Caco-2 (cell line): ENCODE measurements around the gene PRND. TPM values are rescaled to one million over a fixed set of nuclear protein-coding genes. Genes with fewer than 3 reads are reported as not detected.

Source experiments
- BruUV-seq: library from RNA; stranded (reverse); fragments of 400-500 nt; replicated peaks from 2 replicates; lab custom pipeline; 2021; lab: Mats Ljungman, UMichigan
- CTCF ChIA-PET: fragments of 300-600 bp; sonication (Branson Sonifier 250); formaldehyde crosslinking; loops from one replicate; lab custom pipeline; 2022; ENCODE audit warnings: antibody characterized with exemption; lab: Charles Lee
- POLR2A ChIA-PET: fragments of 300-600 bp; sonication (Branson Sonifier 250); formaldehyde crosslinking; loops from one replicate; lab custom pipeline; 2022; ENCODE audit warnings: antibody characterized with exemption; lab: Charles Lee
- DNase-seq, 2 experiments: peaks; one replicate each; pipeline versions ENCODE4 v3.0.0 to v3.0.0-alpha.2; 2020 to 2022
- H3K27me3 ChIP-seq: replicated peaks from 2 replicates; pipeline ENCODE4 v1.6.0; 2011; ENCODE audit warnings: low read length; ENCODE audit not compliant: control insufficient read depth, insufficient read depth
- H3K36me3 ChIP-seq: 2 replicates; pipeline ENCODE4 v1.5.1; 2011; ENCODE audit warnings: low read length; ENCODE audit not compliant: control insufficient read depth, insufficient read depth
- H3K4me1 ChIP-seq: fragments of 250-450 bp; sonication (Bioruptor Pico); 2 replicates; pipeline ENCODE4 v1.5.1; 2020; ENCODE audit warnings: mild to moderate bottlenecking
- H3K4me3 ChIP-seq: 2 replicates; pipeline ENCODE4 v1.5.1; 2011; ENCODE audit warnings: low read depth, mild to moderate bottlenecking, control low read depth, low read length
- H3K9me3 ChIP-seq: fragments of 250-450 bp; sonication (Bioruptor Pico); 2 replicates; pipeline ENCODE4 v1.5.1; 2020; ENCODE audit warnings: mild to moderate bottlenecking, moderate library complexity
- H3K27ac Mint-ChIP-seq: one replicate; pipeline ENCODE4 v1.8.0; 2022; ENCODE audit warnings: mixed read lengths; ENCODE audit not compliant: unreplicated experiment
- H3K27me3 Mint-ChIP-seq: one replicate; pipeline ENCODE4 v1.8.0; 2022; ENCODE audit warnings: mixed read lengths; ENCODE audit not compliant: insufficient read depth, unreplicated experiment
- H3K36me3 Mint-ChIP-seq: one replicate; pipeline ENCODE4 v1.8.0; 2022; ENCODE audit warnings: mild to moderate bottlenecking, mixed read lengths; ENCODE audit not compliant: insufficient read depth, unreplicated experiment
- H3K4me1 Mint-ChIP-seq: one replicate; pipeline ENCODE4 v1.8.0; 2022; ENCODE audit warnings: low read depth, mixed read lengths; ENCODE audit not compliant: unreplicated experiment
- H3K4me3 Mint-ChIP-seq: one replicate; pipeline ENCODE4 v1.8.0; 2022; ENCODE audit warnings: mild to moderate bottlenecking, moderate library complexity, mixed read lengths; ENCODE audit not compliant: unreplicated experiment
- H3K9me3 Mint-ChIP-seq: one replicate; pipeline ENCODE4 v1.8.0; 2022; ENCODE audit warnings: mixed read lengths; ENCODE audit not compliant: unreplicated experiment
- intact Hi-C: fragments of 100-400 bp; cut with micrococcal nuclease; formaldehyde crosslinking; loops from one replicate; pipeline ENCODE4 v1.10.0; 2022; ENCODE audit not compliant: unreplicated experiment
- total RNA-seq: library from RNA; stranded (reverse); gene quantifications from 2 replicates; pipeline ENCODE4 v1.2.3, GENCODE V29; 2022
- TF ChIP-seq, protein P1 (sequence below), 2 experiments: fragments of 200-600 bp in 1 of 2; IDR thresholded peaks; 1 replicate in 1 of 2; 2 replicates in 1 of 2; pipeline versions ENCODE4 v1.5.1 to v1.8.0; 2011 to 2022; ENCODE audit warnings: antibody characterized with exemption in 1 of 2, control low read depth in 1 of 2, inconsistent platforms in 1 of 2, low read depth in 1 of 2, low read length in 1 of 2, mild to moderate bottlenecking in 1 of 2, moderate library complexity in 1 of 2; ENCODE audit not compliant: insufficient read depth in 1 of 2, severe bottlenecking in 1 of 2, unreplicated experiment in 1 of 2

Gene PRND
- total RNA-seq, 1 experiment from 2014 or later, result not detected

DNA sequence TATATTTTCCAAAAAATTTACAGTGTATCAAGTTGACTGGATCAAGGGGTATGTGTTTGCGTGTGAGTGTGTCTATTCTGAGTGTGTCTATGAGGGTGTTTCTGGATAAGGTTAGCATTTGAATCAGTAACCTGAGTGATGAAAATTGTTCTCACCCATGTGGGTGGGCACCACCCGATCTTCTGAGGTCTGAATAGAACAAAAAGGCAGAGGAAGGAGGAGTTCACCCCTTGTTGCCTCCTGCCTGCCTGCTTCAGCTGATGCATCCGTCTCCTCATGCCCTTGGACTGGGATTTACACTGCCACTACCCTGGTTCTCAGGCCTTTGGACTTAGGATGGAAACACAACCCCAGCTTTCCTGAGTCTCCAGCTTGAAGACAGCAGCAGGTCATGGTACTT is 13.7 kb upstream of the PRND start:
- Mint-ChIP-seq H3K36me3 (no peaks in the 10 kb centered on the region), H3K4me1 (no peaks in the 10 kb centered on the region), H3K27me3 (peaks cover 3% of the 10 kb centered on the region), H3K9me3 (no peaks in the 10 kb centered on the region), H3K27ac (no peak overlapping the region), H3K4me3 (no peak overlapping the region)
- Histone ChIP-seq H3K4me3 (no peak overlapping the region), H3K9me3 (no peaks in the 10 kb centered on the region), H3K27me3 (no peaks in the 10 kb centered on the region), H3K4me1 (peaks cover 10% of the 10 kb centered on the region), H3K36me3 (no peaks in the 10 kb centered on the region)
- BruUV-seq, result no TSS peak
- ChIA-PET CTCF (no interaction called here), POLR2A (no interaction called here)
- intact Hi-C loops, result no loop called here
- TF ChIP-seq, protein P1, sequence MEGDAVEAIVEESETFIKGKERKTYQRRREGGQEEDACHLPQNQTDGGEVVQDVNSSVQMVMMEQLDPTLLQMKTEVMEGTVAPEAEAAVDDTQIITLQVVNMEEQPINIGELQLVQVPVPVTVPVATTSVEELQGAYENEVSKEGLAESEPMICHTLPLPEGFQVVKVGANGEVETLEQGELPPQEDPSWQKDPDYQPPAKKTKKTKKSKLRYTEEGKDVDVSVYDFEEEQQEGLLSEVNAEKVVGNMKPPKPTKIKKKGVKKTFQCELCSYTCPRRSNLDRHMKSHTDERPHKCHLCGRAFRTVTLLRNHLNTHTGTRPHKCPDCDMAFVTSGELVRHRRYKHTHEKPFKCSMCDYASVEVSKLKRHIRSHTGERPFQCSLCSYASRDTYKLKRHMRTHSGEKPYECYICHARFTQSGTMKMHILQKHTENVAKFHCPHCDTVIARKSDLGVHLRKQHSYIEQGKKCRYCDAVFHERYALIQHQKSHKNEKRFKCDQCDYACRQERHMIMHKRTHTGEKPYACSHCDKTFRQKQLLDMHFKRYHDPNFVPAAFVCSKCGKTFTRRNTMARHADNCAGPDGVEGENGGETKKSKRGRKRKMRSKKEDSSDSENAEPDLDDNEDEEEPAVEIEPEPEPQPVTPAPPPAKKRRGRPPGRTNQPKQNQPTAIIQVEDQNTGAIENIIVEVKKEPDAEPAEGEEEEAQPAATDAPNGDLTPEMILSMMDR (IDR thresholded peaks at IDR 0.05; ENCODE audit: insufficient read depth in 1 of 2, low read depth in 1 of 2, low read length in 1 of 2, severe bottlenecking in 1 of 2, unreplicated experiment in 1 of 2), result no peak
- no peak for DNase-seq

DNA sequence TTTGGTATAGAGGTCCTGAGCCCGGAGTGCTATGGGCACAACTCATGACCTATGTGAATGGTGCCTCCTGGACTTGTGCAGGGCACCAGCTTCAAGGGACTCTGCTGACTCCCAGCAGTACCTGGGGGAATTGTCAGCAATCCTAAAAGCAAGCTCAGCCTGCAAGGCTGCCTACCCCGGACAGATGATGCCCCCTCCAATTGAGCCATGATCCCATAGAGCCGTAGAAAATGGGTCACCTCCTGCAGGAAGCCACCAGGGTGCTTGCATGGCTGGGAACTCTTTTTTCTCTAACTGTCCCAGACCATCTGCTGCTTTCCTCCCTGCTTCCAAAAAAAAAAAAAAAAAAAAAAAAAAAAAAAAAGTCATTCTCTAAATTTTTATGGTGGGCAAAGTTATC is 12.9 kb upstream of the PRND start:
- H3K36me3 Mint-ChIP-seq, result no peaks in the 10 kb centered on the region
- ChIA-PET POLR2A (no interaction called here), CTCF (interaction anchor here (0.7 kb wide), 1 partner anchor 496 kb away, joined by 7 read pairs; no protein-coding TSS in a partner anchor)
- TF ChIP-seq, protein P1 (IDR thresholded peaks at IDR 0.05; ENCODE audit: insufficient read depth in 1 of 2, low read depth in 1 of 2, low read length in 1 of 2, severe bottlenecking in 1 of 2, unreplicated experiment in 1 of 2), result no peak
- no peaks in the 10 kb centered on the region for H3K9me3 Mint-ChIP-seq
- BruUV-seq, result no TSS peak
- intact Hi-C loops, result no loop called here
- H3K4me1 Mint-ChIP-seq, result no peaks in the 10 kb centered on the region
- Histone ChIP-seq H3K27me3 (no peaks in the 10 kb centered on the region), H3K9me3 (no peaks in the 10 kb centered on the region), H3K36me3 (no peaks in the 10 kb centered on the region), H3K4me3 (no peak overlapping the region), H3K4me1 (peaks cover 5% of the 10 kb centered on the region)
- no peak for DNase-seq
- H3K27ac Mint-ChIP-seq, result no peak overlapping the region
- H3K4me3 Mint-ChIP-seq, result no peak overlapping the region
- H3K27me3 Mint-ChIP-seq, result peaks cover 8% of the 10 kb centered on the region

DNA sequence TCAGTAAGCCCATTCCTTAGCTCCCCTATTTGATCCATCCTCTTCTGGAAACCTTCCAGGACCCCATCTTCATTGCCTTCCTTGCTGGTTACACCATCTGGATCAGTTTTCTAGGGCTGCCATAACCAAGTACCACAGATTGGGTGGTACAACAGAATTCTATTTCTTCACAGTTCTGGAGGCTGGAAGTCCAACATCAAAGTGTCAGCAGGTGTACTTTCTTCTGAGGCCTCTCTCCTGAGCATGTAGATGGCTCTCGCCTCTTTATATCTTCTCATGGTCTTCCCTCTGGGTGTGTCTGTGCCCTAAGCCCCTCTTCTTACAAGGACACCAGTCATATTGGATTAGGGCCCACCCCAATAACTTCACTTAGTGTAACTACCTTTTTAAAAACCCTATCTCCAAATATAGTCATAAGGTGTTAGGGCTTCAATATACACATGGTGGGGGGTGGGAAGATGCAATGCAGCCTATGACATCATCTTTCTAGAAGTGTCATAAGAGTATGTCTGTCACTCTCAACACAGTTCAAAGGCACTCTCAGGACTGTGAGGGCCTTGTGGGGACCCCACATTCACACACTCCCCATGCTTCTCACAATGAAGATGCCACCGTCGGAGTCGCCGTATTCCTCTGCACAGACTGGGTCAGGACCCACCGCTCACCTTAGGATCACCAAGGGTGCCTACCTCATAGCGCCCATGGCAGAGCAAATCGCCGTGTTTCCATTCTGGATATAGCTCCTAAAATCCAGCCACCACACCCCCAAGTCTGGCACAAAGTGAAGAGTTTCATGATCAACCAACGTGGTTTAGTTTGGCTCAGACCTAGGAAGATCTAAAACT is 12.2 kb upstream of the PRND start:
- intact Hi-C loops, result no loop called here
- Histone ChIP-seq H3K9me3 (no peaks in the 10 kb centered on the region), H3K4me1 (no peaks in the 10 kb centered on the region), H3K27me3 (no peaks in the 10 kb centered on the region), H3K36me3 (no peaks in the 10 kb centered on the region), H3K4me3 (no peak overlapping the region)
- BruUV-seq, result no TSS peak
- H3K4me1 Mint-ChIP-seq, result no peaks in the 10 kb centered on the region
- no peak overlapping the region for H3K4me3 Mint-ChIP-seq
- no peak overlapping the region for H3K27ac Mint-ChIP-seq
- H3K27me3 Mint-ChIP-seq, result peaks cover 8% of the 10 kb centered on the region
- no peaks in the 10 kb centered on the region for H3K36me3 Mint-ChIP-seq
- H3K9me3 Mint-ChIP-seq, result no peaks in the 10 kb centered on the region
- DNase-seq, result no peak
- CTCF ChIA-PET, result interaction anchor here (0.7 kb wide), 1 partner anchor 496 kb away, joined by 7 read pairs; no protein-coding TSS in a partner anchor
- POLR2A ChIA-PET, result no interaction called here
- TF ChIP-seq, protein P1 (IDR thresholded peaks at IDR 0.05; ENCODE audit: insufficient read depth in 1 of 2, low read depth in 1 of 2, low read length in 1 of 2, severe bottlenecking in 1 of 2, unreplicated experiment in 1 of 2), result no peak
